Measurements from ENCODE around the gene CAMKK2. TPM values are rescaled to one million over a fixed set of nuclear protein-coding genes. Genes with fewer than 3 reads are reported as not detected.

Gene CAMKK2
- total and polyA plus RNA-seq, 12 donors: 7.5 to 42.9 (median 27.8) TPM

GRCh38 chr12:121245031-121245430 is 51.5 kb downstream of the CAMKK2 start:
- H3K36me3 ChIP-seq (replicated peaks in 1 of 2): peaks cover 0 to 33% of the 10 kb centered on the region in 2 donors
- H3K4me3 ChIP-seq: no peak overlapping the region
- DNase-seq: no peak
- TF ChIP-seq CTCF (IDR thresholded peaks at IDR 0.05): no peak
- TF ChIP-seq POLR2A (IDR thresholded peaks at IDR 0.05): no peak
- H3K4me1 ChIP-seq (replicated peaks in 1 of 2): no peaks in the 10 kb centered on the region
- no peak overlapping the region for H3K27ac ChIP-seq
- WGBS, 4 donors: 95 to 99% (median 96%) methylated on average over 12 to 14 of the region's 14 CpGs
- intact Hi-C loops (cut with DNase I): no loop called here
- no peaks in the 10 kb centered on the region for H3K9me3 ChIP-seq (replicated peaks in 1 of 3)
- no peaks in the 10 kb centered on the region for H3K27me3 ChIP-seq

GRCh38 chr12:121241156-121241970 is 55.1 kb downstream of the CAMKK2 start:
- no peaks in the 10 kb centered on the region for H3K27me3 ChIP-seq
- peak overlapping the region in 2 of 5 donors; percentile 54 to 72 for H3K27ac ChIP-seq
- H3K36me3 ChIP-seq (replicated peaks in 1 of 2): peaks cover 0 to 13% of the 10 kb centered on the region in 2 donors
- peaks cover 0 to 10% of the 10 kb centered on the region in 2 donors for H3K4me1 ChIP-seq (replicated peaks in 1 of 2)
- H3K9me3 ChIP-seq (replicated peaks in 1 of 3): no peaks in the 10 kb centered on the region
- no peak for TF ChIP-seq CTCF (IDR thresholded peaks at IDR 0.05)
- no peak for TF ChIP-seq POLR2A (IDR thresholded peaks at IDR 0.05)
- no peak overlapping the region for H3K4me3 ChIP-seq
- no peak for DNase-seq
- intact Hi-C loops (cut with DNase I): no loop called here
- WGBS, 4 donors: 79 to 84% (median 82%) methylated on average over 9 to 17 of the region's 17 CpGs

GRCh38 chr12:121240484-121241101 is 55.9 kb downstream of the CAMKK2 start:
- 55 to 75% (median 66%) methylated on average over 29 to 38 of the region's 38 CpGs for WGBS, 4 donors
- H3K27me3 ChIP-seq: no peaks in the 10 kb centered on the region
- no peaks in the 10 kb centered on the region for H3K9me3 ChIP-seq (replicated peaks in 1 of 3)
- peak overlapping the region in 2 of 5 donors; percentile 54 to 72 for H3K27ac ChIP-seq
- peaks cover 0 to 10% of the 10 kb centered on the region in 2 donors for H3K4me1 ChIP-seq (replicated peaks in 1 of 2)
- intact Hi-C loops (cut with DNase I): no loop called here
- DNase-seq: peak; percentile 34 to 77 (median 57)
- TF ChIP-seq CTCF (IDR thresholded peaks at IDR 0.05) (no peak), POLR2A (IDR thresholded peaks at IDR 0.05) (no peak)
- peak overlapping the region in 1 of 4 donors; percentile 23 for H3K4me3 ChIP-seq
- H3K36me3 ChIP-seq (replicated peaks in 1 of 2): peaks cover 0 to 18% of the 10 kb centered on the region in 2 donors

GRCh38 chr12:121240062-121240420 is 56.5 kb downstream of the CAMKK2 start:
- Histone ChIP-seq H3K4me1 (replicated peaks in 1 of 2) (peaks cover 0 to 10% of the 10 kb centered on the region in 2 donors), H3K4me3 (peak overlapping the region in 1 of 4 donors; percentile 23), H3K27ac (peak overlapping the region in 2 of 5 donors; percentile 19 to 29), H3K36me3 (replicated peaks in 1 of 2) (peaks cover 0 to 18% of the 10 kb centered on the region in 2 donors), H3K27me3 (no peaks in the 10 kb centered on the region), H3K9me3 (replicated peaks in 1 of 3) (no peaks in the 10 kb centered on the region)
- intact Hi-C loops (cut with DNase I): no loop called here
- WGBS, 4 donors: 78 to 85% (median 80%) methylated on average over 7 of the region's 7 CpGs
- TF ChIP-seq POLR2A (IDR thresholded peaks at IDR 0.05): no peak
- no peak for TF ChIP-seq CTCF (IDR thresholded peaks at IDR 0.05)
- no peak for DNase-seq
